GM21381 (cell line): Measurements from ENCODE around the gene TRABD.
"Not testable (repeated sequence)": the region's sequence is repeated elsewhere in the genome, so short reads cannot be mapped to it uniquely, and the experiment has no call there.

Source experiments
- ATAC-seq: cut with Tn5 transposase; IDR thresholded peaks from one replicate; pipeline ENCODE4 v1.9.1; 2021; ENCODE audit warnings: mild to moderate bottlenecking, moderate library complexity; ENCODE audit not compliant: unreplicated experiment

The TRABD gene

GRCh38 chr22:50185375-50186087 is at the start of gene TRABD:
Gene TRABD, plus strand, starts transcription at chr22:50185913. Its CDS starts 7,148 bp downstream, at chr22:50193061.
- ATAC-seq: peak; percentile 44

GRCh38 chr22:50136581-50137015 is 49.1 kb upstream of the TRABD start:
- no peak for ATAC-seq

GRCh38 chr22:50137277-50137676 is 48.4 kb upstream of the TRABD start:
- not testable (repeated sequence) for ATAC-seq

GRCh38 chr22:50138041-50138440 is 47.7 kb upstream of the TRABD start:
- ATAC-seq: no peak

GRCh38 chr22:50138988-50139387 is 46.7 kb upstream of the TRABD start:
- ATAC-seq: no peak

- no peak for ATAC-seq
Observed at GRCh38 chr22:50139843-50140415, 45.8 kb upstream of the TRABD start.

GRCh38 chr22:50140615-50141014 is 45.1 kb upstream of the TRABD start:
- ATAC-seq: no peak

GRCh38 chr22:50141462-50141861 is 44.3 kb upstream of the TRABD start:
- ATAC-seq: no peak

GRCh38 chr22:50141891-50142363 is 43.8 kb upstream of the TRABD start:
- no peak for ATAC-seq

- no peak for ATAC-seq
Observed at GRCh38 chr22:50143096-50143495, 42.6 kb upstream of the TRABD start.

- no peak for ATAC-seq
Observed at GRCh38 chr22:50144005-50144614, 41.6 kb upstream of the TRABD start.

- no peak for ATAC-seq
Observed at GRCh38 chr22:50145721-50146438, 39.8 kb upstream of the TRABD start.

- ATAC-seq: no peak
Observed at GRCh38 chr22:50146439-50147238, 39.1 kb upstream of the TRABD start.

- not testable (repeated sequence) for ATAC-seq
Observed at GRCh38 chr22:50147258-50148165, 38.2 kb upstream of the TRABD start.

- ATAC-seq: no peak
Observed at GRCh38 chr22:50148166-50148500, 37.6 kb upstream of the TRABD start.

GRCh38 chr22:50148991-50149721 is 36.6 kb upstream of the TRABD start:
- ATAC-seq: no peak

GRCh38 chr22:50150161-50151129 is 35.3 kb upstream of the TRABD start:
- no peak for ATAC-seq
